C4-2B (cell line): ENCODE results near the gene SPRED2.

Experiments used
- CTCF ChIP-seq: fragments of 450-650 bp; conservative IDR thresholded peaks from 2 replicates; pipeline ENCODE4 v1.5.1; 2017; ENCODE audit warnings: mild to moderate bottlenecking
- ZFX ChIP-seq: fragments of 450-650 bp; IDR thresholded peaks from 2 replicates; pipeline ENCODE4 v1.6.1; 2017

GRCh38 chr2:65311049-65311448 is 121.3 kb downstream of the SPRED2 start:
- TF ChIP-seq CTCF = no peak
- no peak for TF ChIP-seq ZFX
